Renal cortex interstitium (tissue), 11 donors: ENCODE data around the gene PCDHGB7. TPM values are rescaled to one million over a fixed set of nuclear protein-coding genes. Genes with fewer than 3 reads are reported as not detected.
"Not testable (repeated sequence)": the region's sequence is repeated elsewhere in the genome, so short reads cannot be mapped to it uniquely, and the experiment has no call there.

Experiments used
- DNase-seq, 11 donors: peaks; one replicate each; pipeline ENCODE4 v3.0.0-alpha.2; 2013; ENCODE audit warnings: low read depth in 9 of 11, low spot score in 4 of 11; ENCODE audit errors: extremely low read depth in 1 of 11
- polyA plus RNA-seq, 3 donors: library from polyadenylated mRNA; unstranded; fragments of 120-200 nt; gene quantifications; one replicate each; pipeline ENCODE4 v1.2.1, GENCODE V29; 2013; ENCODE audit not compliant: insufficient read length in 3 of 3

Gene PCDHGB7
- polyA plus RNA-seq, 3 donors = 15.2 to 16.6 (median 15.7) TPM

DNA sequence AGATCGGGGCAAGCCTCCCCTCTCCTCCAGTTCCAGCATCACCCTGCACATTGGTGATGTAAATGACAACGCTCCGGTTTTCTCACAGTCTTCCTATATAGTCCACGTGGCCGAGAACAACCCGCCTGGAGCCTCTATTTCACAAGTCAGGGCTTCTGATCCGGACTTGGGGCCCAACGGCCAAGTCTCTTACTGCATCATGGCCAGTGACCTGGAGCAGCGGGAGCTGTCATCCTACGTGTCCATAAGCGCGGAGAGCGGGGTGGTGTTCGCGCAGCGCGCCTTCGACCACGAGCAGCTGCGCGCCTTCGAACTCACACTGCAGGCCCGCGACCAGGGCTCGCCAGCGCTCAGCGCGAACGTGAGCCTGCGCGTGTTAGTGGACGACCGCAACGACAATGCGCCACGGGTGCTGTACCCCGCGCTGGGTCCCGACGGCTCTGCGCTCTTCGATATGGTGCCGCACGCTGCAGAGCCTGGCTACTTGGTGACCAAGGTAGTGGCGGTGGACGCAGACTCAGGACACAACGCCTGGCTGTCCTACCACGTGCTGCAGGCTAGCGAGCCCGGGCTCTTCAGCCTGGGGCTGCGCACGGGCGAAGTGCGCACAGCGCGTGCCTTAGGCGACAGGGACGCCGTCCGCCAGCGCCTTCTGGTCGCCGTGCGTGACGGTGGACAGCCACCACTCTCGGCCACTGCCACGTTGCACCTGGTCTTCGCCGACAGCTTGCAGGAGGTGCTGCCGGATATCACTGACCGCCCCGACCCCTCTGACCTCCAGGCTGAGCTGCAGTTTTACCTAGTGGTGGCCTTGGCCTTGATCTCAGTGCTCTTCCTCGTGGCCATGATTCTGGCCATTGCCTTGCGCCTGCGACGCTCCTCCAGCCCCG, 28.1 kb upstream of the PCDHGB7 start:
- no peak for DNase-seq

DNA sequence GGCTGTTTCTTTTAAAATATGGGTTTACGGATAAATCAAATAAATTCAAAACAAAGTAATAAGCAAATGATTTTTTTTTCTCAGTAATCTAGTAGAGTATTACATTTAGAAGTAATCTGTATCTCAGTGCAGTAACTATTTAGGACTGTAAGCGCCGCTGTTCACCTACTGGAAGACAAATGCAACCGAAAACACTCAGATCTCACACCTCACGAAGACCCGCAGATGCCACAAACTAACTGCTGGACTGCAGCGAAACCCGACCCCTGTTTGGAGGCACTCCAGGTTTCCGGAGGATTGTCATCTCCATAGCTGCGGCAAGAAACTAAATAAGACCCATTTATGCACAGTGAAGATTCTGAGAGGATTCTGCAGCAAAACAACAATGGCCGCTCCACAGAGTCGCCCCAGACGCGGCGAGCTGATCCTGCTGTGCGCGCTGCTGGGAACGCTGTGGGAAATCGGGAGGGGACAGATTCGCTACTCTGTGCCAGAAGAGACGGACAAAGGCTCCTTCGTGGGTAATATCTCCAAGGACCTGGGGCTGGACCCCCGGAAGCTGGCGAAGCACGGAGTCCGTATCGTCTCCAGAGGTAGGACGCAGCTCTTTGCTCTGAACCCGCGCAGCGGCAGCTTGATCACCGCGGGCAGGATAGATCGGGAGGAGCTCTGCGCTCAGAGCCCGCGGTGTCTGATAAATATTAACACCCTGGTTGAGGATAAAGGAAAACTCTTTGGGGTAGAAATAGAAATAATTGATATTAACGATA, 24.9 kb upstream of the PCDHGB7 start, which contains the start of gene PCDHGA8:
Gene PCDHGA8, plus strand, starts transcription at position 205 of the 770 bp plus-strand sequence. Its CDS starts 181 bp downstream, at position 386.
- no peak for DNase-seq

DNA sequence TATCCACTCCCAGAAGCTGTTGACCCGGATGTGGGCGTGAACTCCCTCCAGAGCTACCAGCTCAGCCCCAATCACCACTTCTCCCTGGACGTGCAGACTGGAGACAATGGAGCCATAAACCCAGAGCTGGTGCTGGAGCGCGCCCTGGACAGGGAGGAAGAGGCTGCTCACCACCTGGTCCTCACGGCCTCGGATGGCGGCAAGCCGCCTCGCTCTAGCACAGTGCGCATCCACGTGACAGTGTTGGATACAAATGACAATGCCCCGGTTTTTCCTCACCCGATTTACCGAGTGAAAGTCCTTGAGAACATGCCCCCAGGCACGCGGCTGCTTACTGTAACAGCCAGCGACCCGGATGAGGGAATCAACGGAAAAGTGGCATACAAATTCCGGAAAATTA, 24.2 kb upstream of the PCDHGB7 start:
- DNase-seq = no peak

DNA sequence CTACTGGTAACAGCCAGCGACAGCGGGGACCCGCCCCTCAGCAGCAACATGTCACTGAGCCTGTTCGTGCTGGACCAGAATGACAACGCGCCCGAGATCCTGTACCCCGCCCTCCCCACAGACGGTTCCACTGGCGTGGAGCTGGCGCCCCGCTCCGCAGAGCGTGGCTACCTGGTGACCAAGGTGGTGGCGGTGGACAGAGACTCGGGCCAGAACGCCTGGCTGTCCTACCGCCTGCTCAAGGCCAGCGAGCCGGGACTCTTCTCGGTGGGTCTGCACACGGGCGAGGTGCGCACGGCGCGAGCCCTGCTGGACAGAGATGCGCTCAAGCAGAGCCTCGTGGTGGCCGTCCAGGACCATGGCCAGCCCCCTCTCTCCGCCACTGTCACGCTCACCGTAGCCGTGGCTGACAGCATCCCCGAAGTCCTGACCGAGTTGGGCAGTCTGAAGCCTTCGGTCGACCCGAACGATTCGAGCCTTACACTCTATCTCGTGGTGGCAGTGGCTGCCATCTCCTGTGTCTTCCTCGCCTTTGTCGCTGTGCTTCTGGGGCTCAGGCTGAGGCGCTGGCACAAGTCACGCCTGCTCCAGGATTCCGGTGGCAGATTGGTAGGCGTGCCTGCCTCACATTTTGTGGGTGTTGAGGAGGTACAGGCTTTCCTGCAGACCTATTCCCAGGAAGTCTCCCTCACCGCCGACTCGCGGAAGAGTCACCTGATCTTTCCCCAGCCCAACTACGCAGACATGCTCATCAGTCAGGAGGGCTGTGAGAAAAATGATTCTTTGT, 22.9 kb upstream of the PCDHGB7 start:
- DNase-seq = not testable (repeated sequence)

DNA sequence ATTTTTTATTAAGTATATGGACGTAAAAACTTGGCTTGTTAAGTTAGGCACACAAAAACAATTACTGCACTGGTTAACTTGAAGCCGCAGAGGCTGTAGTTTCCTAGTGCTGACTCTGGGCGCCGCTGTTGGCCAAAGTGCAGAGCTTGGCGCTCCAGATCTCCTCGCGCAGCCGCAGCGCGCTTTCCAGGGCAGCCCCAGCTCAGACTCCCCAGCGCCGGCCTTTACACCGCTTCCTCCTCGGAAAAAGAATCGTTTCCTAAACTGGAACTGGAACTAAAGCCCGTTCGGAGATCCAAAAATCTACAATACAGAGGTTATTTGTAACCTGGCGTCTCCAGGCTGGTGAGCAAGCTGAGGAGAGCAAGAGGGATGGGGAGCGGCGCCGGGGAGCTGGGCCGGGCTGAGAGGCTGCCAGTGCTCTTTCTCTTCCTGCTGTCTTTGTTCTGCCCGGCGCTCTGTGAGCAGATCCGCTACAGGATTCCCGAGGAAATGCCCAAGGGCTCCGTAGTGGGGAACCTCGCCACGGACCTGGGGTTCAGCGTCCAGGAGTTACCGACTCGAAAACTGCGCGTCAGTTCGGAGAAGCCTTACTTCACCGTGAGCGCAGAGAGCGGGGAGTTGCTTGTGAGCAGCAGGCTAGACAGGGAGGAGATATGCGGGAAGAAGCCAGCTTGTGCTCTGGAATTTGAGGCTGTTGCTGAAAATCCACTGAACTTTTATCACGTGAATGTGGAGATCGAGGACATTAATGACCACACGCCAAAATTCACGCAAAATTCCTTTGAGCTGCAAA, 19.5 kb upstream of the PCDHGB7 start, which contains the start of gene PCDHGB5:
Gene PCDHGB5, plus strand, starts transcription at position 192 of the 796 bp plus-strand sequence. Its CDS starts 181 bp downstream, at position 373.
- DNase-seq = not testable (repeated sequence)

DNA sequence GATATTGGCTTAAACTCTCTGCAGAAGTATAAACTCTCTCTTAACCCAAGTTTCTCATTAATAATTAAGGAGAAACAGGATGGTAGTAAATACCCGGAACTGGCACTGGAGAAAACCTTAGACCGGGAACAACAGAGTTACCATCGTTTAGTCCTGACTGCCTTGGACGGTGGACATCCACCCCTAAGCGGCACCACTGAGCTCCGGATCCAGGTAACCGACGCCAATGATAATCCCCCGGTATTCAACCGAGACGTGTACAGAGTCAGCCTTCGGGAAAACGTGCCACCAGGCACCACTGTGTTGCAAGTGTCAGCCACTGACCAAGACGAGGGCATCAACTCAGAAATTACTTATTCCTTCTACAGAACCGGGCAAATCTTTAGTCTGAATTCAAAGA, 18.9 kb upstream of the PCDHGB7 start:
- no peak for DNase-seq

DNA sequence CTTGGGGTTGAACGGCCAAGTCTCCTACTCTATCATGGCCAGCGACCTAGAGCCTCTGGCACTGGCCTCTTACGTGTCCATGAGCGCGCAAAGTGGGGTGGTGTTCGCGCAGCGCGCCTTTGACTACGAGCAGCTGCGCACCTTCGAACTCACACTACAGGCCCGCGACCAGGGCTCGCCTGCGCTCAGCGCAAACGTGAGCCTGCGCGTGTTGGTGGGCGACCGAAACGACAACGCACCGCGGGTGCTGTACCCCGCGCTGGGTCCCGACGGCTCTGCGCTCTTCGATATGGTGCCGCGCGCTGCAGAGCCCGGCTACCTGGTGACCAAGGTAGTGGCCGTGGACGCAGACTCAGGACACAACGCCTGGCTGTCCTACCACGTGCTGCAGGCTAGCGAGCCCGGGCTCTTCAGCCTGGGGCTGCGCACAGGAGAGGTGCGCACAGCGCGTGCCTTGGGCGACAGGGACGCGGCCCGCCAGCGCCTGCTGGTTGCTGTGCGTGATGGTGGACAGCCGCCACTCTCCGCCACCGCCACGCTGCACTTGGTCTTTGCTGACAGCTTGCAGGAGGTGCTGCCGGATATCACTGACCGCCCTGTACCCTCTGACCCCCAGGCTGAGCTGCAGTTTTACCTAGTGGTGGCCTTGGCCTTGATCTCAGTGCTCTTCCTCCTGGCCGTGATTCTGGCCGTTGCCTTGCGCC, 17.8 kb upstream of the PCDHGB7 start:
- DNase-seq = no peak

DNA sequence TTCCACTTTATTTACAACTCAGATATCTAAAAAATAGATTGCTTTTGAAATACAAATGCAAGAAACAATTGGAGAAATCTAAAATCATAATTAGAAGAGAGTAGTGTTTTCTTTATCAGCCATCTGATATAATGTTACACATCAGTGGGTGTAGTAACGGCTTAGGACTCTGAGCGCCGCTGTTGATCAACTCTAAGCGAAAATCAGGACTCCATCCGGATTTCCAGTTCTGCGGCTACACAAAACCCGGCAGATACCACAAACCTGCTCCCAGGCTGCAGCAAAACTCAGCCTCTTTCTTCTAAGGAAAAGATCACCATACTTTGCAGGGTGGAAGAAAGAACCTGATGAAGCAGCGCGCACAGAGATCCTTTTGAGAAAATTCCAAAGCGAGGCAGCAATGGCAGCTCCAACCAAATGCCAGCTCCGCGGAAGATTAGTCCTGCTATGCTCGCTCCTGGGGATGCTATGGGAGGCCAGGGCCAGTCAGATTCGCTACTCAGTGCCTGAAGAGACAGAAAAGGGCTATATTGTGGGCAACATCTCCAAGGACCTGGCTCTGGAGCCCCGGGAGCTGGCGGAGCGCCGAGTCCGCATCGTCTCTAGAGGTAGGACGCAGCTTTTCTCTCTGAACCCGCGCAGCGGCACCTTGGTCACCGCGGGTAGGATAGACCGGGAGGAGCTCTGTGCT, 14.8 kb upstream of the PCDHGB7 start, which contains the start of gene PCDHGA9:
Gene PCDHGA9, plus strand, starts transcription at position 226 of the 691 bp plus-strand sequence. Its CDS starts 175 bp downstream, at position 401.
- DNase-seq = no peak

DNA sequence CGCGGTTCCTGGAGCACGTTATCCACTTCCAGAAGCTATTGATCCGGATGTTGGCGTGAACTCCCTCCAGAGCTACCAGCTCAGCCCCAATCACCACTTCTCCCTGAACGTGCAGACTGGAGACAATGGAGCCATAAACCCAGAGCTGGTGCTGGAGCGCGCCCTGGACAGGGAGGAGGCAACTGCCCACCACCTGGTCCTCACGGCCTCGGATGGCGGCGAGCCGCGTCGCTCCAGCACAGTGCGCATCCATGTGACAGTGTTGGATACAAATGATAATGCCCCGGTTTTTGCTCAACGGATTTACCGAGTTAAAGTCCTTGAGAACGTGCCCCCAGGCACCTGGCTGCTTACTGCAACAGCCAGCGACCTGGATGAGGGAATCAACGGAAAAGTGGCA, 14.1 kb upstream of the PCDHGB7 start:
- DNase-seq = no peak

DNA sequence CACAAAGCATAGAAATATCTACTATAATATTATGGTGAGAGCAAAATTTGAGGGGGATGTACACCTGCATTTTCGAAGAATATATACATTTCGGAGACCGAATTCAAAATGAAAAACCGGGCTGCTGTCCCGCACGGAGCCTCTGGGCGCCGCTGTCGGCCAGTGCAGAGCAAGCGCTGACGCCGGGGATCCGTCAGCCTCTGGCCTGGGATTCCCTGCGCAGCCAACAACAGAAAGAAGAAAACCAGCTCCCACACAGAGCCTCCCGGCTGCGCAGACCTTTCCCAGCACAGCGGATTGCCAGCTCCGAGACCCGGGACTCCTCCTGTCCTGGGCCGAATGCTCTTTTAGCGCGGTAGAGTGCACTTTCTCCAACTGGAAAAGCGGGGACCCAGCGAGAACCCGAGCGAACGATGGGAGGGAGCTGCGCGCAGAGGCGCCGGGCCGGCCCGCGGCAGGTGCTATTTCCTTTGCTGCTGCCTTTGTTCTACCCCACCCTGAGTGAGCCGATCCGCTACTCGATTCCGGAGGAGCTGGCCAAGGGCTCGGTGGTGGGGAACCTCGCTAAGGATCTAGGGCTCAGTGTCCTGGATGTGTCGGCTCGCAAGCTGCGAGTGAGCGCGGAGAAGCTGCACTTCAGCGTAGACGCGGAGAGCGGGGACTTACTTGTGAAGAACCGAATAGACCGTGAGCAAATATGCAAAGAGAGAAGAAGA, 9.5 kb upstream of the PCDHGB7 start, which contains the start of gene PCDHGB6:
Gene PCDHGB6, plus strand, starts transcription at position 232 of the 716 bp plus-strand sequence. Its CDS starts 182 bp downstream, at position 414.
- not testable (repeated sequence) for DNase-seq

DNA sequence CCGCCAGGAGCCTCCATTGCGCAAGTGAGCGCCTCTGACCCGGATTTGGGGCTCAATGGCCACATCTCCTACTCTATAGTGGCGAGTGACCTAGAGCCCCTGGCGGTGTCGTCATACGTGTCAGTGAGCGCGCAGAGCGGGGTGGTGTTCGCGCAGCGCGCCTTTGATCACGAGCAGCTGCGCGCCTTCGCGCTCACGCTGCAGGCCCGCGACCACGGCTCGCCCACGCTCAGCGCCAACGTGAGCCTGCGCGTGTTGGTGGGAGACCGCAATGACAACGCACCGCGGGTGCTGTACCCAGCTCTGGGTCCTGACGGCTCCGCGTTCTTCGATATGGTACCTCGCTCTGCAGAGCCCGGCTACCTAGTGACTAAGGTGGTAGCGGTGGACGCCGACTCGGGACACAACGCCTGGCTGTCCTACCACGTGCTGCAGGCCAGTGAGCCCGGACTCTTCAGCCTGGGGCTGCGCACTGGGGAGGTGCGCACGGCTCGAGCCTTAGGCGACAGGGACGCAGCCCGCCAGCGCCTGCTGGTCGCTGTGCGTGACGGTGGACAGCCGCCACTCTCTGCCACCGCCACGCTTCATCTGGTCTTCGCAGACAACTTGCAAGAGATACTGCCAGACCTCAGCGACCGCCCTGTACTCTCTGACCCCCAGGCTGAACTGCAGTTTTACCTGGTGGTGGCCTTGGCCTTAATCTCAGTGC, 7.7 kb upstream of the PCDHGB7 start:
- DNase-seq = no peak

DNA sequence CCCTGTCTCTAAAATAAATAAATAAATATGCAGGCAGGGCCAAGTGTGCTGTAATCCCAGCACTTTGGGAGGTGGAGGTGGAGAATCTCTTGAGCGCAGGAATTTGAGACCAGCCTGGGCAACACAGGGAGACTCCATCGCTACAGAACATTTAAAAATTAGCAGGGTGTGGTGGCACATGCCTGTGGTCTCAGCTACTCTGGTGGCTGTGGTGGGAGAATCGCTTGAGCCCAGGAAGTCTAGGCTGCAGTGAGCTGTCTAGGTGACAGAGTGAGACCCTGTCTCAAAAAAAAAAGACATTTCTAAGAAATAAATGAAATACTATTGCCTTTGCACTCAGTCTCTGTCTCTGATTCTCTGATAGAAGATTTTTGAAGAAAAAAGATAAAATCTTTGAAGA, 5.9 kb upstream of the PCDHGB7 start:
- no peak for DNase-seq

DNA sequence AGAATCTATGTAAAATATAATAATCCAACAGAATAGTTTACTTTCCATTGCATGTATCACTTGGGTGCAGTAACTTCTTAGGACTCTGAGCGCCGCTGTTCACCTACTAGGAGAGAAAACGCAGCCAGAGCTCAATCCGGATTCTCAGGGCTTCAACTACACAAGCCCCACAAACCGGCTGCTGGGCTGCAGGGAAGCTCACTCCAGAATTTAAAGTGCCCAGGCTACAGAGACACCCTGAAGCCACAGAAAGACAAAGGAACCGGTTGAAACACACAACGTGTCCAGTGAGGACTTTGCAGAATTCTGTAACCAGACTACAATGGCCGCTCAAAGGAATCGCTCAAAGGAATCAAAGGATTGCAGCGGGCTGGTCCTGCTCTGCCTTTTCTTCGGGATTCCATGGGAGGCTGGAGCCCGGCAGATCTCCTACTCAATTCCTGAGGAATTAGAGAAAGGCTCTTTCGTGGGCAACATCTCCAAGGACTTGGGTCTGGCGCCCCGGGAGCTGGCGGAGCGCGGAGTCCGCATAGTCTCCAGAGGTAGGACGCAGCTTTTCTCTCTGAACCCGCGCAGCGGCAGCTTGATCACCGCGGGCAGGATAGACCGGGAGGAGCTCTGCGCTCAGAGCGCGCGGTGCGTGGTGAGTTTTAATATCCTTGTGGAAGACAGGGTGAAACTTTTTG, 4.5 kb upstream of the PCDHGB7 start, which contains the start of gene PCDHGA10:
Gene PCDHGA10, plus strand, starts transcription at position 134 of the 686 bp plus-strand sequence. Its CDS starts 189 bp downstream, at position 323.
- DNase-seq = no peak

DNA sequence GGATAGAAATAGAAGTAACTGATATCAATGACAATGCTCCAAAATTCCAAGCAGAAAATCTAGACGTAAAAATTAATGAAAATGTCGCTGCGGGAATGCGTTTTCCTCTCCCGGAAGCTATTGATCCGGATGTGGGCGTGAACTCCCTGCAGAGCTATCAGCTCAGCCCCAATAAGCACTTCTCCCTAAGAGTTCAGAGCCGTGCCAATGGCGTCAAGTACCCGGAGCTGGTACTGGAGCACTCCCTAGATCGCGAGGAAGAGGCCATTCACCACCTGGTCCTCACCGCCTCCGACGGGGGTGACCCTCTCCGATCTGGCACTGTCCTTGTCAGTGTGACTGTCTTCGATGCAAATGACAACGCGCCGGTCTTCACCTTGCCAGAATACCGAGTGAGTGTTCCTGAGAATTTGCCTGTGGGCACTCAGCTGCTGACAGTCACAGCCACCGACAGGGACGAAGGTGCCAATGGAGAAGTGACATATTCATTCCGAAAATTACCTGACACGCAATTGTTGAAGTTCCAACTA, 3.9 kb upstream of the PCDHGB7 start:
- DNase-seq = no peak
